Measurements from ENCODE around the gene TNPO2.
A peak's percentile ranks its signal among the peaks of the same experiment; 100 is the strongest.
"Not testable (repeated sequence)": the region's sequence is repeated elsewhere in the genome, so short reads cannot be mapped to it uniquely, and the experiment has no call there.

Gene TNPO2

DNA sequence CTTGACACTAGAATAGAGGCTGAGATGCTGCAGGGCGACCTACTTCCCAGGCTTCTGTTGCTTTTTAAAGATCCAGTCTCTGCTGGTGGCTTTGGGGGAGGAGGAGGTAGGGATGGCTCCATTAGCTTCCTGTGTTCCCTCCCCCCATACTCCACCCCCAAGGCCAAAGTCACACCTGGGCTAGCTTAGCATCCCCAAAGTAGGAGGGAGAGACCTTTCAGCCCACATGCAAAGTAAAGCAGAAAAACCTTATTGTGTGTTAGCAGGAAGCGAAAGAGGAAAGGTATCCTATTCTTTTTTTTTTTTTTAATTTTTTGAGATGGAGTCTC lies 3.2 kb upstream of the TNPO2 start:
- peak overlapping the region; percentile 38 for H3K9ac ChIP-seq (ENCODE audit: insufficient read length, low read depth)
- H3K9me3 ChIP-seq (ENCODE audit: insufficient read depth, low read length) = no peaks in the 10 kb centered on the region
- H3K4me1 ChIP-seq (ENCODE audit: insufficient read depth, insufficient read length) = peaks cover 2% of the 10 kb centered on the region
- DNase-seq (ENCODE audit: low read depth, low spot score) = no peak
- no peak for TF ChIP-seq YY1 (IDR thresholded peaks at IDR 0.05; ENCODE audit: insufficient read depth, insufficient read length)
- TF ChIP-seq SUZ12 (IDR thresholded peaks at IDR 0.05; ENCODE audit: extremely low read depth, insufficient read depth, insufficient read length) = no peak
- no peak for TF ChIP-seq ZNF274 (IDR thresholded peaks at IDR 0.05; ENCODE audit: low read depth, low read length)
- H3K4me3 ChIP-seq (ENCODE audit: insufficient read length, low read depth) = no peak overlapping the region
- no peaks in the 10 kb centered on the region for H3K27me3 ChIP-seq (ENCODE audit: insufficient read depth, insufficient read length)
- peaks cover 43% of the 10 kb centered on the region for H3K36me3 ChIP-seq (ENCODE audit: insufficient read depth, insufficient read length, low read length)

- H3K9ac ChIP-seq (ENCODE audit: insufficient read length, low read depth); H3K4me3 ChIP-seq (ENCODE audit: insufficient read length, low read depth); H3K9me3 ChIP-seq (ENCODE audit: insufficient read depth, low read length); H3K27me3 ChIP-seq (ENCODE audit: insufficient read depth, insufficient read length); DNase-seq (ENCODE audit: low read depth, low spot score); H3K4me1 ChIP-seq (ENCODE audit: insufficient read depth, insufficient read length): not testable (repeated sequence)
- H3K36me3 ChIP-seq (ENCODE audit: insufficient read depth, insufficient read length, low read length) = peaks cover 40% of the 10 kb centered on the region
Observed at GRCh38 chr19:12725612-12726011, 1.9 kb upstream of the TNPO2 start.

- peaks cover 38% of the 10 kb centered on the region for H3K36me3 ChIP-seq (ENCODE audit: insufficient read depth, insufficient read length, low read length)
- DNase-seq (ENCODE audit: low read depth, low spot score) = no peak
- peaks cover 7% of the 10 kb centered on the region for H3K4me1 ChIP-seq (ENCODE audit: insufficient read depth, insufficient read length)
- peak overlapping the region; percentile 90 for H3K9ac ChIP-seq (ENCODE audit: insufficient read length, low read depth)
- H3K9me3 ChIP-seq (ENCODE audit: insufficient read depth, low read length) = no peaks in the 10 kb centered on the region
- TF ChIP-seq YY1 (IDR thresholded peaks at IDR 0.05; ENCODE audit: insufficient read depth, insufficient read length) = no peak
- no peaks in the 10 kb centered on the region for H3K27me3 ChIP-seq (ENCODE audit: insufficient read depth, insufficient read length)
- H3K4me3 ChIP-seq (ENCODE audit: insufficient read length, low read depth) = peak overlapping the region; percentile 80
Observed at GRCh38 chr19:12723381-12723640, 421 bp downstream of the TNPO2 start.

GRCh38 chr19:12722566-12723380 lies 959 bp downstream of the TNPO2 start:
- H3K9me3 ChIP-seq (ENCODE audit: insufficient read depth, low read length) = no peaks in the 10 kb centered on the region
- TF ChIP-seq SUZ12 (IDR thresholded peaks at IDR 0.05; ENCODE audit: extremely low read depth, insufficient read depth, insufficient read length) = no peak
- no peak for TF ChIP-seq ZNF274 (IDR thresholded peaks at IDR 0.05; ENCODE audit: low read depth, low read length)
- no peak for TF ChIP-seq YY1 (IDR thresholded peaks at IDR 0.05; ENCODE audit: insufficient read depth, insufficient read length)
- H3K4me1 ChIP-seq (ENCODE audit: insufficient read depth, insufficient read length) = peaks cover 7% of the 10 kb centered on the region
- H3K9ac ChIP-seq (ENCODE audit: insufficient read length, low read depth) = peak overlapping the region; percentile 94
- H3K27me3 ChIP-seq (ENCODE audit: insufficient read depth, insufficient read length) = no peaks in the 10 kb centered on the region
- peaks cover 39% of the 10 kb centered on the region for H3K36me3 ChIP-seq (ENCODE audit: insufficient read depth, insufficient read length, low read length)
- DNase-seq (ENCODE audit: low read depth, low spot score) = peak; percentile 98
- peak overlapping the region; percentile 80 for H3K4me3 ChIP-seq (ENCODE audit: insufficient read length, low read depth)

GRCh38 chr19:12721656-12722565 lies 1.8 kb downstream of the TNPO2 start:
- TF ChIP-seq SUZ12 (IDR thresholded peaks at IDR 0.05; ENCODE audit: extremely low read depth, insufficient read depth, insufficient read length) (no peak), YY1 (IDR thresholded peaks at IDR 0.05; ENCODE audit: insufficient read depth, insufficient read length) (no peak), ZNF274 (IDR thresholded peaks at IDR 0.05; ENCODE audit: low read depth, low read length) (no peak)
- Histone ChIP-seq H3K9ac (ENCODE audit: insufficient read length, low read depth) (peak overlapping the region; percentile 94), H3K9me3 (ENCODE audit: insufficient read depth, low read length) (no peaks in the 10 kb centered on the region), H3K36me3 (ENCODE audit: insufficient read depth, insufficient read length, low read length) (peaks cover 45% of the 10 kb centered on the region), H3K27me3 (ENCODE audit: insufficient read depth, insufficient read length) (no peaks in the 10 kb centered on the region), H3K4me3 (ENCODE audit: insufficient read length, low read depth) (peak overlapping the region; percentile 80), H3K4me1 (ENCODE audit: insufficient read depth, insufficient read length) (peaks cover 7% of the 10 kb centered on the region)
- no peak for DNase-seq (ENCODE audit: low read depth, low spot score)

DNA sequence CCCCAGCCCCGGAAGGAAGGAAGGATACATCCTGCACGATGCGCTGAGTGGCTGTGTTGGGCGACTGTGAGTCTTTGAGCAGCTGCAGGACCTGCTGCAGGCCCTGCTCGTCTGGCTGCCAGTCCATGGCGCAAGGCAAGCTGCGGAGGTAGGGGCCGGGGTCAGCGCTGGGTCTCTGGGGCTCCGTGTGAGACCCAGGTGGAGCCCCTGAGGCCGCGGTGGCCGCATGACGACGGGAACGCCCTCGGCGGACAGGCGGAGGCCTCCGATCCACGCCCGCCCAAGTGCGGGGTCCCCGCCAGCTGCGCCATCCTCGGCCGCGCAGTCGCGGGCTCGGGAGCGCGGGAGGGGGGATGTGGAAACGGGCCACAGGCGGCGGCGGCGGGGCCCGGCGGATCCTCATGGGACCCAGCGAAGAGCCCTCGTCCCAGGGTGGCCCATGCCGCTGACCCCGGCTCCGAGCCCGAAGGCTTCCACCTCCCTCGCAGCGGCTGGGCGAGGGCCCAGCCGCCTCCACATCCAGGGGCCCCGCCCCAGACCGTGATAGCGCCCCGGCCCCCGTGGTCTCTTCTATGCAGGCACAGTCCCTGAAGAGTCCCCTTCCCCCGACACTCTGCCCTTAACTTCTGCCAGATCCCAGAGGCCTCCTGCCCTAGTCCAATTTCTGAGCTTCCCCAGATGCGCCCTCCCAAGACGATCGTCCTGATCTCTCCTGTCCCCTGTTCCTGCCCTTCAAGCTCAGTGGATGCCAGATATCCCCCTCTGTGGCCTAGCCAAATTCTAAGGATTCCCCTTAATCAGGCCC lies 2.7 kb downstream of the TNPO2 start:
- Histone ChIP-seq H3K36me3 (ENCODE audit: insufficient read depth, insufficient read length, low read length) (peaks cover 51% of the 10 kb centered on the region), H3K27me3 (ENCODE audit: insufficient read depth, insufficient read length) (no peaks in the 10 kb centered on the region), H3K9me3 (ENCODE audit: insufficient read depth, low read length) (no peaks in the 10 kb centered on the region), H3K4me3 (ENCODE audit: insufficient read length, low read depth) (peak overlapping the region; percentile 80), H3K4me1 (ENCODE audit: insufficient read depth, insufficient read length) (peaks cover 7% of the 10 kb centered on the region), H3K9ac (ENCODE audit: insufficient read length, low read depth) (peak overlapping the region; percentile 94)
- TF ChIP-seq YY1 (IDR thresholded peaks at IDR 0.05; ENCODE audit: insufficient read depth, insufficient read length) = no peak
- no peak for TF ChIP-seq ZNF274 (IDR thresholded peaks at IDR 0.05; ENCODE audit: low read depth, low read length)
- no peak for TF ChIP-seq SUZ12 (IDR thresholded peaks at IDR 0.05; ENCODE audit: extremely low read depth, insufficient read depth, insufficient read length)
- DNase-seq (ENCODE audit: low read depth, low spot score) = no peak

GRCh38 chr19:12720296-12720695 lies 3.4 kb downstream of the TNPO2 start:
- H3K4me3 ChIP-seq (ENCODE audit: insufficient read length, low read depth) = no peak overlapping the region
- TF ChIP-seq ZNF274 (IDR thresholded peaks at IDR 0.05; ENCODE audit: low read depth, low read length) (no peak), SUZ12 (IDR thresholded peaks at IDR 0.05; ENCODE audit: extremely low read depth, insufficient read depth, insufficient read length) (no peak), YY1 (IDR thresholded peaks at IDR 0.05; ENCODE audit: insufficient read depth, insufficient read length) (no peak)
- peaks cover 59% of the 10 kb centered on the region for H3K36me3 ChIP-seq (ENCODE audit: insufficient read depth, insufficient read length, low read length)
- H3K27me3 ChIP-seq (ENCODE audit: insufficient read depth, insufficient read length) = no peaks in the 10 kb centered on the region
- no peak for DNase-seq (ENCODE audit: low read depth, low spot score)
- no peaks in the 10 kb centered on the region for H3K9me3 ChIP-seq (ENCODE audit: insufficient read depth, low read length)
- H3K9ac ChIP-seq (ENCODE audit: insufficient read length, low read depth) = peak overlapping the region; percentile 1
- H3K4me1 ChIP-seq (ENCODE audit: insufficient read depth, insufficient read length) = peaks cover 7% of the 10 kb centered on the region
